Fibroblast of lung (primary cell): ENCODE data around the gene THSD7B.

ENCODE experiments used
- EZH2 ChIP-seq: IDR thresholded peaks from 2 replicates; pipeline ENCODE4 v1.5.1; 2012; ENCODE audit warnings: low read length, control low read depth, mild to moderate bottlenecking; ENCODE audit errors: missing control alignments
- TF ChIP-seq, protein P1 (sequence below), 2 donors: IDR thresholded peaks in 1 of 2; conservative IDR thresholded peaks in 1 of 2; 1 replicate in 1 of 2; 2 replicates in 1 of 2; pipeline ENCODE4 v1.5.1; 2011 to 2012; ENCODE audit warnings: low read length in 2 of 2, control low read depth in 1 of 2, inconsistent platforms in 1 of 2, low read depth in 1 of 2, mild to moderate bottlenecking in 1 of 2

DNA sequence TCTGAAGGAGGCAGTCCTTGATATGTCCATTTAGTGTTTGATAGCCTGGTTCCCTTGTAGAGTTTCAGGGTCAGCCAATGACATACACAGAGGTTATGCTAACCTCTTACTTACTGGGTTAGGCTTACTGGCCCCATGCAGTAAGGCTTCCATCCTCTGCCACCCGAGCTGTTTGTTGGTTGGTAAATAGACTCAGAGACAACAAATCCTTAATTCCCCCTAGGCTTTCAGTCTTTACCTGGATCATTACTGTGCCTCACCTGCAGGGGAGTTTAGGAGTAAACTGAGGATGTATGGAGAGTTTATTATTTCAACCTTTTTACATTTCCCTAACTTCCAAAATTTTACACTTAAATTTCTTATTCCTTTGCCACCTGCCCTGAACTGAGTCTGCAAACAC lies 746.2 kb downstream of the THSD7B start:
- TF ChIP-seq, protein P1, sequence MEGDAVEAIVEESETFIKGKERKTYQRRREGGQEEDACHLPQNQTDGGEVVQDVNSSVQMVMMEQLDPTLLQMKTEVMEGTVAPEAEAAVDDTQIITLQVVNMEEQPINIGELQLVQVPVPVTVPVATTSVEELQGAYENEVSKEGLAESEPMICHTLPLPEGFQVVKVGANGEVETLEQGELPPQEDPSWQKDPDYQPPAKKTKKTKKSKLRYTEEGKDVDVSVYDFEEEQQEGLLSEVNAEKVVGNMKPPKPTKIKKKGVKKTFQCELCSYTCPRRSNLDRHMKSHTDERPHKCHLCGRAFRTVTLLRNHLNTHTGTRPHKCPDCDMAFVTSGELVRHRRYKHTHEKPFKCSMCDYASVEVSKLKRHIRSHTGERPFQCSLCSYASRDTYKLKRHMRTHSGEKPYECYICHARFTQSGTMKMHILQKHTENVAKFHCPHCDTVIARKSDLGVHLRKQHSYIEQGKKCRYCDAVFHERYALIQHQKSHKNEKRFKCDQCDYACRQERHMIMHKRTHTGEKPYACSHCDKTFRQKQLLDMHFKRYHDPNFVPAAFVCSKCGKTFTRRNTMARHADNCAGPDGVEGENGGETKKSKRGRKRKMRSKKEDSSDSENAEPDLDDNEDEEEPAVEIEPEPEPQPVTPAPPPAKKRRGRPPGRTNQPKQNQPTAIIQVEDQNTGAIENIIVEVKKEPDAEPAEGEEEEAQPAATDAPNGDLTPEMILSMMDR (conservative IDR thresholded peaks at IDR 0.05 in 1 of 2, IDR thresholded peaks at IDR 0.05 in 1 of 2; ENCODE audit: low read depth in 1 of 2, low read length in 2 of 2): no peak
- TF ChIP-seq EZH2: no peak
